ENCODE data around the gene POLD1. TPM values are rescaled to one million over a fixed set of nuclear protein-coding genes. Genes with fewer than 3 reads are reported as not detected.

Gene POLD1
- 36.0 and 49.9 TPM in 2 replicates for total RNA-seq

GRCh38 chr19:50383852-50384684 lies at the start of gene POLD1:
TSS of gene POLD1 (plus strand) at chr19:50384347. CDS start at chr19:50398852, 14,505 bp downstream.

GRCh38 chr19:50365434-50366306 lies 18.5 kb upstream of the POLD1 start, which contains the start of gene NAPSA:
TSS of gene NAPSA (minus strand) at chr19:50365639. CDS start at chr19:50365621, 18 bp downstream.

GRCh38 chr19:50376166-50377050 lies 7.7 kb upstream of the POLD1 start, which contains the start of gene NR1H2:
TSS of gene NR1H2 (plus strand) at chr19:50376457. CDS start at chr19:50377606, 1,149 bp downstream.

GRCh38 chr19:50418176-50419021 lies 34.3 kb downstream of the POLD1 start, which contains the start of gene SPIB:
TSS of gene SPIB (plus strand) at chr19:50418938. CDS start at chr19:50418963, 25 bp downstream.

GRCh38 chr19:50432221-50433028 lies 48.3 kb downstream of the POLD1 start, which contains the start of gene MYBPC2:
TSS of gene MYBPC2 (plus strand) at chr19:50432892. CDS start at chr19:50432954, 62 bp downstream.

Other genes with a start within 250 kb of the POLD1 start
- not detected in 2 replicates for gene IZUMO2, start 221.1 kb upstream of the POLD1 start, total RNA-seq
- not detected in 2 replicates for gene MYH14, start 180.7 kb upstream of the POLD1 start, total RNA-seq
- gene KCNC3, start 55.0 kb upstream of the POLD1 start, total RNA-seq, result not detected in 2 replicates
- 0.18 and 1.2 TPM in 2 replicates for gene NAPSA, start 18.7 kb upstream of the POLD1 start, total RNA-seq
- 93.9 and 113 TPM in 2 replicates for gene NR1H2, start 7.9 kb upstream of the POLD1 start, total RNA-seq
- not detected in 2 replicates for gene SPIB, start 34.6 kb downstream of the POLD1 start, total RNA-seq
- not detected in 2 replicates for gene MYBPC2, start 48.5 kb downstream of the POLD1 start, total RNA-seq
- 98.9 and 101 TPM in 2 replicates for gene EMC10, start 92.2 kb downstream of the POLD1 start, total RNA-seq
- not detected in 2 replicates for gene GARIN5A, start 92.5 kb downstream of the POLD1 start, total RNA-seq
- 56.0 and 64.0 TPM in 2 replicates for gene JOSD2, start 126.8 kb downstream of the POLD1 start, total RNA-seq
- not detected in 2 replicates for gene ASPDH, start 129.6 kb downstream of the POLD1 start, total RNA-seq
- under 0.01 TPM in 1 of 2 replicates, not detected in the other for gene LRRC4B, start 184.1 kb downstream of the POLD1 start, total RNA-seq